A549 (cell line): ENCODE data around the gene GNA12. TPM values are rescaled to one million over a fixed set of nuclear protein-coding genes. Genes with fewer than 3 reads are reported as not detected.
A peak's percentile ranks its signal among the peaks of the same experiment; 100 is the strongest.
"Not testable (repeated sequence)": the region's sequence is repeated elsewhere in the genome, so short reads cannot be mapped to it uniquely, and the experiment has no call there.

ENCODE experiments used
- ATAC-seq, 2 experiments: fragments of 200-7000 bp in 1 of 2; fragments of >200 bp in 1 of 2; cut with Nextera tagmentation in 1 of 2; cut with Tn5 transposase in 1 of 2; 3 replicates each; pipeline versions ENCODE4 v1.8.0 to v1.9.1; 2018 to 2020; ENCODE audit warnings: mild to moderate bottlenecking in 1 of 2, moderate library complexity in 1 of 2
- CTCF ChIA-PET: fragments of 300-600 bp; sonication (Branson Sonifier 250); formaldehyde crosslinking; extraction: SDS; loops from one replicate; lab custom pipeline; 2021; ENCODE audit warnings: antibody characterized with exemption, inconsistent platforms; lab: Yijun Ruan, JAX
- POLR2A ChIA-PET: fragments of 350-600 bp; formaldehyde crosslinking; extraction: SDS; loops from one replicate; lab custom pipeline; 2021; ENCODE audit warnings: antibody characterized with exemption, inconsistent platforms; lab: Yijun Ruan, JAX
- DNase-seq, 2 experiments: peaks; one replicate each; pipeline versions ENCODE4 v3.0.0 to v3.0.0-alpha.2; 2011 to 2016; ENCODE audit warnings: low read depth in 1 of 2, low spot score in 1 of 2
- FAIRE-seq: peaks from 2 replicates; lab custom pipeline; 2011; peaks lifted over from hg19 to GRCh38; lab: Jason Lieb, UNC
- H3K27ac ChIP-seq, 2 experiments: fragments of >200 bp; sonication (Bioruptor Twin); formaldehyde crosslinking; 3 replicates each; pipeline ENCODE4 v1.5.1; 2016 to 2017
- H3K4me1 ChIP-seq: fragments of >200 bp; sonication (Bioruptor Twin); formaldehyde crosslinking; 3 replicates; pipeline ENCODE4 v1.6.1; 2016
- H3K4me2 ChIP-seq: fragments of >200 bp; sonication (Bioruptor Twin); formaldehyde crosslinking; 3 replicates; pipeline ENCODE4 v1.6.1; 2016
- H3K4me3 ChIP-seq: fragments of >200 bp; sonication (Bioruptor Twin); formaldehyde crosslinking; 3 replicates; pipeline ENCODE4 v1.5.1; 2016
- H3K9me3 ChIP-seq: fragments of >200 bp; sonication (Bioruptor Twin); formaldehyde crosslinking; 3 replicates; pipeline ENCODE4 v1.6.1; 2016
- BCL3 ChIP-seq: fragments of >200 bp; sonication (Bioruptor Twin); formaldehyde crosslinking; IDR thresholded peaks from 3 replicates; pipeline ENCODE4 v1.6.1; 2016
- CBX8 ChIP-seq: fragments of 200-600 bp; sonication (generic); IDR thresholded peaks from 2 replicates; pipeline ENCODE4 v1.6.1; 2016
- CEBPB ChIP-seq, 2 experiments: fragments of >200 bp in 1 of 2; sonication (Bioruptor Twin) in 1 of 2; formaldehyde crosslinking in 1 of 2; IDR thresholded peaks; 2 replicates each; pipeline ENCODE4 v1.6.1; 2012 to 2016
- CHD4 ChIP-seq: fragments of 200-600 bp; sonication (generic); IDR thresholded peaks from 2 replicates; pipeline ENCODE4 v1.6.1; 2016; ENCODE audit warnings: antibody characterized with exemption, mild to moderate bottlenecking, borderline replicate concordance
- ESRRA ChIP-seq: fragments of 150-350 bp; IDR thresholded peaks from 2 replicates; pipeline ENCODE4 v1.6.1; 2014; ENCODE audit warnings: mild to moderate bottlenecking, low read length, borderline replicate concordance
- JUN ChIP-seq, 2 experiments: fragments of >200 bp; sonication (Bioruptor Twin); formaldehyde crosslinking; IDR thresholded peaks; 2 replicates in 1 of 2; 3 replicates in 1 of 2; pipeline ENCODE4 v1.6.1; 2016 to 2017
- JUNB ChIP-seq: fragments of >200 bp; sonication (Bioruptor Twin); formaldehyde crosslinking; IDR thresholded peaks from 2 replicates; pipeline ENCODE4 v1.6.1; 2016
- MAFK ChIP-seq: fragments of 450-650 bp; IDR thresholded peaks from 2 replicates; pipeline ENCODE4 v1.6.1; 2014; ENCODE audit not compliant: partially characterized antibody
- NFE2L2 ChIP-seq: fragments of 150-350 bp; conservative IDR thresholded peaks from 2 replicates; pipeline ENCODE4 v1.6.1; 2014; ENCODE audit warnings: low read length
- NPAS2 ChIP-seq: fragments of 250-450 bp; sonication (Bioruptor Pico); IDR thresholded peaks from 2 replicates; pipeline ENCODE4 v1.8.0; 2022; ENCODE audit warnings: mild to moderate bottlenecking, moderate library complexity, borderline replicate concordance
- POLR2AphosphoS2 ChIP-seq: conservative IDR thresholded peaks from 2 replicates; pipeline ENCODE4 v1.6.1; 2012; ENCODE audit warnings: low read length, improper control_type of control experiment, inconsistent platforms
- RAD21 ChIP-seq, 2 experiments: fragments of >200 bp in 1 of 2; sonication (Bioruptor Twin) in 1 of 2; formaldehyde crosslinking in 1 of 2; IDR thresholded peaks in 1 of 2; conservative IDR thresholded peaks in 1 of 2; 2 replicates in 1 of 2; 3 replicates in 1 of 2; pipeline ENCODE4 v1.6.1; 2012 to 2018; ENCODE audit warnings: inconsistent platforms in 1 of 2
- RCOR1 ChIP-seq: fragments of 150-350 bp; IDR thresholded peaks from 2 replicates; pipeline ENCODE4 v1.6.1; 2014; ENCODE audit warnings: antibody characterized with exemption, low read length, low read depth
- RFX5 ChIP-seq: fragments of 450-650 bp; IDR thresholded peaks from 2 replicates; pipeline ENCODE4 v1.7.1; 2014; ENCODE audit warnings: antibody characterized with exemption, mild to moderate bottlenecking, moderate library complexity
- RNF2 ChIP-seq: fragments of 200-600 bp; sonication (generic); IDR thresholded peaks from 2 replicates; pipeline ENCODE4 v1.6.1; 2016; ENCODE audit warnings: low read depth, mild to moderate bottlenecking, antibody characterized with exemption, moderate library complexity, borderline replicate concordance
- SREBF2 ChIP-seq: fragments of 450-650 bp; IDR thresholded peaks from 2 replicates; pipeline ENCODE4 v1.6.1; 2014; ENCODE audit warnings: mild to moderate bottlenecking, moderate library complexity
- ZFP36 ChIP-seq: fragments of 450-650 bp; IDR thresholded peaks from 2 replicates; pipeline ENCODE4 v1.6.1; 2014; ENCODE audit warnings: borderline replicate concordance; ENCODE audit not compliant: partially characterized antibody
- ZSCAN20 ChIP-seq: fragments of 250-450 bp; sonication (Bioruptor Pico); IDR thresholded peaks from 2 replicates; pipeline ENCODE4 v1.8.0; 2022; ENCODE audit warnings: mild to moderate bottlenecking, moderate library complexity
- WGBS: methylation state at CpG from one replicate; pipeline ENCODE4 v1.1.6; 2017; ENCODE audit errors: missing lambda C conversion rate; 5-methylcytosine and 5-hydroxymethylcytosine counted together
- polyA plus RNA-seq, 4 experiments: library from polyadenylated mRNA; depleted of rRNA in 3 of 4; stranded (reverse); fragments of >200 nt; fragmentation: RNase III in 1 of 4; extraction: RNeasy Plus Mini Kit Qiagen cat#74134 plus additional on column Dnase treatment in 1 of 4; gene quantifications; 2 replicates in 3 of 4; 3 replicates in 1 of 4; pipeline ENCODE4 v1.2.3, GENCODE V29; 2011 to 2017

The GNA12 gene
- polyA plus RNA-seq, 2 of the 4 experiments (the other 2 are of a cell fraction): 33.0 to 43.7 TPM

GRCh38 chr7:2700141-2700850, 143.8 kb downstream of the GNA12 start:
- ChIA-PET POLR2A (no interaction called here), CTCF (interaction anchor here (0.9 to 7.5 kb wide), 8 partner anchors 10 to 592 kb away, joined by 3 to 41 read pairs (median 7); no protein-coding TSS in a partner anchor)
- H3K4me1 ChIP-seq: no peaks in the 10 kb centered on the region
- no peak overlapping the region for H3K4me3 ChIP-seq
- TF ChIP-seq ZFP36 (no peak), NPAS2 (CRISPR knock-in tag) (no peak), RAD21 (conservative IDR thresholded peaks at IDR 0.05 in 1 of 2, IDR thresholded peaks at IDR 0.05 in 1 of 2) (no peak), RFX5 (no peak), CBX8 (no peak), SREBF2 (no peak), MAFK (no peak), ZSCAN20 (no peak), NFE2L2 (no peak), BCL3 (no peak), RCOR1 (no peak)
- FAIRE-seq: no peak
- H3K9me3 ChIP-seq: no peaks in the 10 kb centered on the region
- 84% methylated on average over 35 of the region's 40 CpGs for WGBS
- no peak overlapping the region for H3K4me2 ChIP-seq
- no peak for DNase-seq
- no peak for ATAC-seq
- no peak overlapping the region for H3K27ac ChIP-seq

- H3K4me1 ChIP-seq: no peaks in the 10 kb centered on the region
- TF ChIP-seq CBX8: no peak
- TF ChIP-seq RNF2: no peak
- TF ChIP-seq JUN (IDR thresholded peaks at IDR 0.05): no peak
- TF ChIP-seq MAFK: no peak
- TF ChIP-seq JUNB: no peak
- TF ChIP-seq ZSCAN20: no peak
- no peak for TF ChIP-seq BCL3
- TF ChIP-seq POLR2AphosphoS2: no peak
- H3K27ac ChIP-seq: no peak overlapping the region
- DNase-seq (no peak), FAIRE-seq (no peak), ATAC-seq (no peak)
- CTCF ChIA-PET: interaction anchor here (0.6 to 7.5 kb wide), 5 partner anchors 9 to 187 kb away, joined by 3 to 41 read pairs (median 4); no protein-coding TSS in a partner anchor
- no peak overlapping the region for H3K4me2 ChIP-seq
- POLR2A ChIA-PET: interaction anchor here (0.7 kb wide), 1 partner anchor 647 kb away, joined by 5 read pairs; no protein-coding TSS in a partner anchor
- no peak overlapping the region for H3K4me3 ChIP-seq
- H3K9me3 ChIP-seq: no peaks in the 10 kb centered on the region
- 72% methylated on average over 9 of the region's 15 CpGs for WGBS
Observed at GRCh38 chr7:2699289-2699620, 144.9 kb downstream of the GNA12 start.

- no peaks in the 10 kb centered on the region for H3K4me1 ChIP-seq
- H3K27ac ChIP-seq: no peak overlapping the region
- 62% methylated on average over 18 of the region's 18 CpGs for WGBS
- H3K9me3 ChIP-seq: no peaks in the 10 kb centered on the region
- no peak overlapping the region for H3K4me2 ChIP-seq
- H3K4me3 ChIP-seq: no peak overlapping the region
- CTCF ChIA-PET: interaction anchor here (0.6 to 7.5 kb wide), 4 partner anchors 8 to 188 kb away, joined by 3 to 41 read pairs (median 18); no protein-coding TSS in a partner anchor
- ATAC-seq (no peak), DNase-seq (no peak)
- POLR2A ChIA-PET: no interaction called here
- no peak for TF ChIP-seq CEBPB (IDR thresholded peaks at IDR 0.05)
- TF ChIP-seq CHD4: no peak
- no peak for TF ChIP-seq ESRRA
- TF ChIP-seq, all 56 proteins: peak for 0
- FAIRE-seq: no peak
Observed at GRCh38 chr7:2698581-2699288, 145.4 kb downstream of the GNA12 start.

- H3K9me3 ChIP-seq, FAIRE-seq, H3K4me1 ChIP-seq, H3K4me3 ChIP-seq, DNase-seq, ATAC-seq, H3K4me2 ChIP-seq, POLR2A ChIA-PET: not testable (repeated sequence)
- 79% methylated on average over 8 of the region's 8 CpGs for WGBS
- CTCF ChIA-PET: interaction anchor here (1.0 to 5.4 kb wide), 5 partner anchors 9 to 225 kb away, joined by 4 to 38 read pairs (median 6); no protein-coding TSS in a partner anchor
- H3K27ac ChIP-seq: 0 out of 6 replicates have a peak overlapping the region, but pooled peaks of 1 of the 2 experiments have one; percentile 29
Observed at GRCh38 chr7:2694122-2694436, 150.0 kb downstream of the GNA12 start.

GRCh38 chr7:2693420-2694121, 150.5 kb downstream of the GNA12 start:
- 0 out of 6 replicates have a peak overlapping the region, but pooled peaks of 1 of the 2 experiments have one; percentile 29 for H3K27ac ChIP-seq
- CTCF ChIA-PET: interaction anchor here (1.0 to 5.4 kb wide), 5 partner anchors 10 to 225 kb away, joined by 4 to 38 read pairs (median 6); no protein-coding TSS in a partner anchor
- FAIRE-seq, DNase-seq, H3K4me2 ChIP-seq, H3K9me3 ChIP-seq, H3K4me1 ChIP-seq, H3K4me3 ChIP-seq, POLR2A ChIA-PET, ATAC-seq: not testable (repeated sequence)
- WGBS: 86% methylated on average over 18 of the region's 19 CpGs
